HCEC 1CT (cell line): ENCODE measurements around the gene DSCAM.
"Not testable (repeated sequence)": the region's sequence is repeated elsewhere in the genome, so short reads cannot be mapped to it uniquely, and the experiment has no call there.

Source experiments
- DNase-seq: peaks from one replicate; pipeline ENCODE4 v3.0.0-alpha.2; 2017

The DSCAM gene

GRCh38 chr21:40846587-40847411 lies at the start of gene DSCAM:
TSS of gene DSCAM (minus strand) at chr21:40847158. CDS start at chr21:40846661, 497 bp downstream.
- no peak for DNase-seq

DNA sequence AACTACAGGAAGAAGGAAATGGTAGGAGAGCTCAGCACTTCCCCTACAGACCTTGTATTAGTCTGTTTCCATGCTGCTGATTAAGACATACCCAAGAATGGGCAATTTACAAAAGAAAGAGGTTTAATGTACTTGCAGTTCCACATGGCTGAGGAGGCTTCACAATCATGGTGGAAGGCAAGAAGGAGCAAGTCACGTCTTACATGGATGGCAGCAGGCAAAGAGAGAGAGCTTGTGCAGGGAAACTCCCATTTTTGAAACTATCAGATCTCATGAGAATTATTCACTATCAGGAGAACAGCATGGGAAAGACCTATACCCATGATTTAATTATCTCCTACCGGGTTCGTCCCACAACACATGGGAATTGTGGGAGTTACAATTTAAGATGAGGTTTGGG lies 48.7 kb upstream of the DSCAM start:
- not testable (repeated sequence) for DNase-seq

- no peak for DNase-seq
Observed at GRCh38 chr21:40886931-40887330, 40.0 kb upstream of the DSCAM start.

DNA sequence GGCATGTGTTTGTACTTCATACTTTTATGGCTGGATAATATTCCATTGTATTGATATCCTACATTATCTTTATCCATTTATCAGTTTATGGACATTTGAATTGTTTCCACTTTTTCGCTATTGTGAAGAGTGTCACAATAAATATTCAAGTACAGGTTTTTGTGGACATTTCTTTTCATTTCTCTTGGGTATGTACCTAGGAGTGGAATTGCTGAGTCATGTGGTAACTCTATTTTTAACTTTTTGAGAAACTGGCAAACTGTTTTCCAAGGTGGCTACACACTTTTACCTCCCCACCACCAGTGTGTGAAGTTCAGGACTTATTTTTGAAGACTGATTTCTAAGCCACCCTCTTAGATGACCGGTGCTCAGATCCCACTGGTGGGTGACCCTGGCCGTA lies 39.0 kb upstream of the DSCAM start:
- no peak for DNase-seq

- DNase-seq: no peak
Observed at GRCh38 chr21:40882192-40882915, 35.4 kb upstream of the DSCAM start.

DNA sequence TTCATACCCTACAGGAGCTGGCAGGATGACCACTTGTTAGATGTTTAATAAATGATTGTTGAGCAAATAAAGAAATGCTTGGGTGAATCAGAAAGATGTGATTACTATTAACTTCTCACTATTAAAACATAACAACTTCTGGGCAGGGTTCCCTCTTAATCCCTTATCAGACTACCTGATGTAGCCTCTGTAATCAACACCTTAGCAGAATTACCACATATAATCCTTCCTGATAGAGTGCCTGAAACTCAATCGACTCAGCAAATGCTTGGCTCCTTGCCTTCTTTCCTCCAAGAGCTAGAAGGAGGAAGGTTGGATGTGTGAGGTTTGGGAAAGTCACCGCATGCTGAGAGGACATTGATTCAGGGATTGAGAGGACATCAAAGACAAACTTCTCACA lies 34.8 kb upstream of the DSCAM start:
- DNase-seq: no peak

- DNase-seq: no peak
Observed at GRCh38 chr21:40871099-40871498, 24.1 kb upstream of the DSCAM start.

DNA sequence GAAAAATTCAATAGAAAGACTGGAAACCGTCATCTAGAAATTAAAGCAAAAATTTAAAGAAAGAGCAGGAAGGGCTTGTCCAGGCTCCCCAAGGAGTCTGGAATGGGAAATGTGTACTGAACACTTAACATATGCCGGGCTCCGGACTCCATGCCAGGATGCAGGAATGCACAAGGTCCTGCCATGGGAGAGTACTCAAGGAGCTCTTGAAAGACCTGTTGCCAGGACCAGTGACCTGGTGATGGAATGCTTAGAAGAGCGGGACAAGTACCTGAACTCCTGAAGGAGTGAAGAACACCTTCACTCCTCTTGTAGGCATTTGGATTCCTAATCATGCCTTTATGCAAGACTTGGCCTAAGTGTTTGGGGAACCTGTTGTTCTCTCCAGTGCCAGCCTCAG lies 16.9 kb upstream of the DSCAM start:
- no peak for DNase-seq

- no peak for DNase-seq
Observed at GRCh38 chr21:40858517-40858916, 11.6 kb upstream of the DSCAM start.

GRCh38 chr21:40853956-40854688 lies 7.2 kb upstream of the DSCAM start:
- DNase-seq: no peak

DNA sequence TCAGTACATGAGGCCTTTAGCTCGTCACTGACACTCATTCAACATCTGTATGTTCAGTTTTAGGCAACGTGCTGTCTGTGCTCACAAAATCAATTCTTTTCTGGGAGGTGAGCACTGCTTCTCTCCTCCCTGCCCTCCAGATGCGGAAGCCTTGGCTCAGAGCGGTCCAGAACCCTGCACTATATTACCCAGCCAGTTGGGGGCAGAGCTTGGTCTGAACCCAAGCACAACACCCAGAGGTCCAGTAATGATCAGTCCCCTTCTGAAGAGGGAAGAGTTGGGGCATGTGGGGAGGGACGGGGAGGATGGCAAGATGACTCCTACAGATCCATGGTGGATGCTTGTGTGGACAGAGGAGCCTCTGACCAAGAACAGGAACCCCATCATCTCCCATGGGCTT lies 5.6 kb upstream of the DSCAM start:
- no peak for DNase-seq

DNA sequence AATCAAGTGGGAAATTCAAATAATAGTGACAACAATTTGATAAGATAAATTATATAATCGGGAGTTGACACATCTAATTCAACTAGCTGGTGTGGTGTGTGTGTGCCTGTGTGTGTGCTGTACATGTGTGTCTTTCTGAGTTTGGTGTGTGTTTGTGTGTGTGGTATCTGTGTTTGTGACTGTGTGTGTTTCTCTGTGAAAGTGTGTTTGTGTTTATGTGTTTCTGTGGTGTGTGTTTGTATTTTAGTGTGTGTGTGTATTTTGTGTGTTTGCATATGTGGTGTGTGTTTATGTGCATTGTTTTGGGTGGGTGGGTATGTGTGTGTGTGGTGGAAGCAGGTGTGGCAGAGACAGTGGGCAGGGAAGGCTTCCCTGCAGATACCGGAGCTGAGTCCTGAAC lies 4.8 kb upstream of the DSCAM start:
- DNase-seq: no peak

GRCh38 chr21:40850071-40850470 lies 3.1 kb upstream of the DSCAM start:
- DNase-seq: no peak

DNA sequence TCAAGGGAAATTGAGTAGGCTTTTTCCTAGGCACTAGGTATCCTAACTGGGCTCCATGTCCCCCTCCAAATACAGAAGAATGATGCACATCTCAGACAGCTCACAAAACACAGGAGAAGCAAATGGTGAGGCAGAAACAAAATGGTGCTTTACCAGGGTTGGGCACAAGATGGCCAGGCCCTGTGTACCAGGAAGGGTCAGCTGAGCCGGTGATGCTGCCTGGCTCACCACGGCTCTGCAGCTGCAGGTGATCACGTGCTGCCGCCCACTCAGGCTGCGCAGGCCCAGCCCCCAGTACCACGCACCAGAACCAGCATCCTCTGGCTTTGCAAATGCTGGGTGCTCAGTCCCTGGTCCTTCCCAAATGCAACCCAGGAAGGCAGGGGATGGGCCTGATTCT lies 993 bp upstream of the DSCAM start:
- DNase-seq: no peak

DNA sequence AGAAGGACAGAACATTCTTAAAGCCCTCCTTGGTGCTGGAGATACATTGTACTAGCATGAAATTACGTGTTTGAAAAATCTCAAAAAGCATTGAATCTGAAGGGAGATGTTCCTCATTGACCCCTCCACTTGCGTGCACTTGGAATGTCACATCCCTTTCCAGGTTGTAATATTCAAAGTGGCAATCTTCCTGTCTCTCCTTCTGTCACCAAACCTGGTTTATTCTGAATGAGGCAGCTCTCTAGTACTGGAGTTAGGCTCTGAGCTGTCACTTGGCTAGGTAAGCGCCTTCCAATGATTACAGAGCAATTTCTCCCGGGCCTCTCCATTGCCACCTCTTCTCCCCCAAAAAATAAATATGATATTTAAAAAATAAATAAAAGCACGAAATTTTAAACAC lies 855 bp downstream of the DSCAM start:
- DNase-seq: no peak

DNA sequence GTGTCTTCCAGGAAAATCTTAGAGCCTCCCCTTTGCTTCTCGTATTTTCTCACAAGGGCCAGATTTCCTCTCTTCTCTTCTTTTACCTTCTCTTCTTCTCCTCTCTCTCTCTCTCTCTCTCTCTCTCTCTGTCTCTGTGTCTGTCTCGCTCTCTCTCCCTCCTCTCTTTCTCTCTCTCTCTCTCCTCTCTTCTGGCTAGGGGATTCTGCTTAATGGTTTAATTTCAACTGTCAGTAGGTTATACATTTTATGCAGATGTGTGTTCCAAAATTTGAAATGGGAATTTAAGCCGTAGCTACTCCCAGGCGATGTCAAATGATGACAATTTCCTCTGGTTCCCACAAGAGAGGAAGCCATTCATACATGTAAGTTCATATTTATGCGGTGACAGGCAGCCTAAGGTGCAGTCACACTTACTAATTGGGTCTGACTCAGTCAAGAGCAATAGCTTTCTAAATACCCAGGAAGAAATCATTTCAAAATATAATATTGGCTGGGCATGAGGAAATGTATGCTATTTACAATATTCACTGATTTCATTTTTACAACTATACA lies 1.4 kb downstream of the DSCAM start:
- no peak for DNase-seq

GRCh38 chr21:40844935-40845334 lies 2.0 kb downstream of the DSCAM start:
- DNase-seq: no peak

- no peak for DNase-seq
Observed at GRCh38 chr21:40842197-40842552, 4.8 kb downstream of the DSCAM start.

DNA sequence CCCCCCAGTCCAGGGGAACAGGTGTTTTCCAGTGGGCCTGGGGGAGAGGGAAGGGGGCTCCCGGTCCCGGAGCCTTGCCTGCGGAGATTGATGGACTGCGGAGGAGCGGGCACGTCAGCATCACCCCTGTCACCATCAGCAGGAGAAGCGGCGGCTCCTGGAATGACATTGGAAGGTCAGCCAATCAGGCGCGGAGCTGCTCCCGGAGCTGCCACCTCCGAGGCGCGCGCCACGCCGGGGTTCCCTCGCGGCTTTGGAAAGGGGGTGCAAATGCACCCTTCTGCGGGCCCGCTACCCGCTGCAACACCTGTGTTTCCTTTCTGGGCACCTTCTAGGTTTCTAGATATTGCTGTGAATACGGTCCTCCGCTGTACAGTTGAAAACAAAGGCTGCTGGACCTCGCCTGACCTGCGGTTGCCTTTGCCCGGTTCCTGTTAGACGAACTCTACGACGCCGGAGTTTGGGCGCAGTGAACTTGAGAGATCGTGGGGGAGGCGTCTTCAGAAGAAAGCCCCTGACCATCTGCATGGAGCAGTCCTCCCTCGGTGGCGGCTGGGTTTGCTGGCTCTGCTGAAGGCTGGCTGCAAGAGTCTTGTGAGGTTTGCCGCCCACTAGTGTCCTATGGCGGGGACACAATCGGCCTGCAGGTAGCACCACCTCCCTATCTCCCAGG lies 5.3 kb downstream of the DSCAM start:
- no peak for DNase-seq

DNA sequence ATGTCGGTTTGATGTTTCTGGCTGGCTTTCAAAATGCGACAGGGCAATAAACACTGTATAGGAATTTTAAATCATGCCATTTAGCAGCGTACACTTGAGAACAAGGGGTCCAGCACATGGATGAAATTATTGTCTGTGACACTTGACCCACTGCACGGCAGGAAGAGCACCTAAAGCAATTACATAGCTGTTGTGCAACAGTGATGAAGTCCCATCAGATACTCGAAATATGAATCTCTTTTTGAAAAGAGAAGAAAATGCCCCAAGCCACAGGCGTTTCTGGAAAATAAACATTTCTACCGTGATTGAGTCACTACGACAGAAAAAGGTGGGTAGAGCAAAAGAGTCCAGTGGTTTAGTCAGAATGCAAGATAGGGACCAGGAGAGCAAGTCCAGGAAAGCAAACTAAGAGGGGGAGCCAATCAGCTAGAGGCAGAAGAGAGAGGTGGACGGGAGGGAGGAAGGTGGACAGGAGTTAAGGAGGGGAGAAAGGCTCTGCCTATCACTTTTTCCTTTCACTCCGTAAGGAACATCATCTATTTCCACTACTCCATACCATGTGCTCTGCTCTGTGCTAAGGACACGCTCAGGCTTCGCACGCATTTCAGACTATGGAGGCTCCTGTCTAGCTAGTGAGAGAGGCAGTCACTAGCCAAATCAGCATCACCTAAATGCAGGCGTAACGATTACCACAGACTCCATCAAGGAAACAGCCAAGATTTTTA lies 6.4 kb downstream of the DSCAM start:
- no peak for DNase-seq

GRCh38 chr21:40839521-40839920 lies 7.4 kb downstream of the DSCAM start:
- no peak for DNase-seq

DNA sequence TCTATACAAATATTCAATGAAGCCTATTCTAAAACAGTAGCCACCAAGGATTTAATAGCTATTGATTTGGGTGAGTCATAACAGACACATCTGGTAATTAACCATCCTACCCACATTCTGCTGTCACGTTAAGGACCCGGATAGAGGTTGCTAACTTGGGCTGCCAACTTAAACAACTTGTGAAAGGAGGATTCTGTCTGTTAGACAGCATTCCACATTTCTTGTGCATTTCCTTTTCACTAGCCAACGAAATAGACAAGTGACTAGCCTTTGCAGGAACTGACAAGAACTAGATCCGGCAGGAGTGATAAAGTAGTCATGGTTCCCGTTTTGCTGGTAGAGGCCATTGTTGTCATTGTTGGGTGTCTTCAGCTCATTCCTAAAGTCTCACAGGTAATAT lies 9.5 kb downstream of the DSCAM start:
- DNase-seq: no peak
